GM12878 (cell line): ENCODE measurements around the gene NPC1. TPM values are rescaled to one million over a fixed set of nuclear protein-coding genes. Genes with fewer than 3 reads are reported as not detected.

Experiments
- BMI1 ChIP-seq: fragments of 450-650 bp; IDR thresholded peaks from 2 replicates; pipeline ENCODE4 v1.6.1; 2016; ENCODE audit warnings: mild to moderate bottlenecking, moderate library complexity, borderline replicate concordance
- CTCF ChIP-seq, 3 experiments: IDR thresholded peaks in 2 of 3; conservative IDR thresholded peaks in 1 of 3; 2 replicates each; pipeline ENCODE4 v1.5.1; 2011; ENCODE audit warnings: low read depth in 3 of 3, low read length in 3 of 3, mild to moderate bottlenecking in 3 of 3, control low read depth in 2 of 3, moderate library complexity in 2 of 3, inconsistent platforms in 1 of 3, mixed read lengths in 1 of 3; ENCODE audit not compliant: control insufficient read depth in 2 of 3, insufficient read depth in 1 of 3; ENCODE audit errors: extremely low read depth in 1 of 3
- HDAC6 ChIP-seq: fragments of 200-600 bp; sonication (generic); IDR thresholded peaks from one replicate; pipeline ENCODE4 v1.8.0; 2017; ENCODE audit warnings: antibody characterized with exemption; ENCODE audit not compliant: unreplicated experiment
- PRDM15 ChIP-seq: fragments of 450-650 bp; formaldehyde crosslinking; IDR thresholded peaks from 2 replicates; pipeline ENCODE4 v1.4.0; 2020; ENCODE audit warnings: mild to moderate bottlenecking, moderate library complexity
- SUZ12 ChIP-seq: fragments of 200-600 bp; sonication (generic); IDR thresholded peaks from one replicate; pipeline ENCODE4 v1.6.1; 2018; ENCODE audit warnings: antibody characterized with exemption, mild to moderate bottlenecking; ENCODE audit not compliant: unreplicated experiment
- TBL1XR1 ChIP-seq: IDR thresholded peaks from 2 replicates; pipeline ENCODE4 v1.6.1; 2012; ENCODE audit warnings: low read depth, low read length, improper control_type of control experiment
- polyA plus RNA-seq, 11 experiments: library from polyadenylated mRNA; depleted of rRNA in 4 of 11; unstranded in 6 of 11; stranded (reverse) in 5 of 11; fragments of >200 nt; fragmentation: Nextera tagmentation in 4 of 11; fragmentation: Illumina TruSeq in 1 of 11; extraction: Ambion mirVana in 4 of 11; extraction: Trizol in 1 of 11; gene quantifications; 1 replicate in 1 of 11; 2 replicates in 10 of 11; pipeline versions ENCODE4 v1.2.1 to v1.2.3, GENCODE V29; 2011 to 2016; ENCODE audit warnings: inconsistent platforms in 2 of 11, missing spikeins in 2 of 11, low read depth in 1 of 11
- total RNA-seq, 4 experiments: library from RNA; depleted of rRNA in 3 of 4; stranded (reverse); fragments of >200 nt in 3 of 4; fragmentation: Illumina TruSeq in 1 of 4; extraction: Trizol in 1 of 4; gene quantifications; 2 replicates each; pipeline versions ENCODE4 v1.2.1 to v1.2.3, GENCODE V29; 2013 to 2021

Gene NPC1
- total and polyA plus RNA-seq, 10 of the 15 experiments (the other 5 are each of a cell fraction or from before 2014, with no cell fraction given): 10.1 to 45.2 (median 19.4) TPM

- TF ChIP-seq CTCF (IDR thresholded peaks at IDR 0.05 in 2 of 3, conservative IDR thresholded peaks at IDR 0.05 in 1 of 3; ENCODE audit: control insufficient read depth in 2 of 3, extremely low read depth in 1 of 3, insufficient read depth in 1 of 3, low read depth in 3 of 3, low read length in 3 of 3): no peak
- no peak for TF ChIP-seq HDAC6
- no peak for TF ChIP-seq PRDM15
- no peak for TF ChIP-seq SUZ12
- TF ChIP-seq TBL1XR1: no peak
- no peak for TF ChIP-seq BMI1
- TF ChIP-seq, all 136 proteins: peak for 0
Observed at GRCh38 chr18:23495723-23496440, 90.4 kb downstream of the NPC1 start (continued).
